ENCODE data around the gene STYX. TPM values are rescaled to one million over a fixed set of nuclear protein-coding genes. Genes with fewer than 3 reads are reported as not detected.

STYX gene
- total RNA-seq, 1 experiment from 2014 or later: 16.3 TPM

GRCh38 chr14:52729585-52729924 lies 411 bp upstream of the STYX start:
- Histone ChIP-seq H3K4me2 (ENCODE audit: low read length) (peak overlapping the region; percentile 72), H3K79me2 (ENCODE audit: insufficient read depth, low read length) (peaks cover 33% of the 10 kb centered on the region), H3K4me3 (replicated peaks in 1 of 2; ENCODE audit: low read depth in 1 of 2, low read length in 2 of 2) (peak overlapping the region in 1 of 2 experiments; percentile 96; a peak in 1 of 4 replicates), H2AFZ (ENCODE audit: low read depth, low read length, poor library complexity, severe bottlenecking) (no peak overlapping the region), H3K9ac (ENCODE audit: low read length) (peak overlapping the region; percentile 28; the same call in 1 of the 2 replicates), H3K9me3 (ENCODE audit: control insufficient read depth in 1 of 2, insufficient read depth in 1 of 2, low read depth in 1 of 2, low read length in 2 of 2) (no peaks in the 10 kb centered on the region), H3K9me2 (ENCODE audit: insufficient read depth) (no peaks in the 10 kb centered on the region), H3K36me3 (ENCODE audit: control insufficient read depth in 1 of 2, insufficient read depth in 2 of 2, low read length in 2 of 2) (peaks cover 20 to 28% of the 10 kb centered on the region in 2 experiments; a peak in 3 of 4 replicates), H4K20me1 (ENCODE audit: insufficient read depth) (peaks cover 11% of the 10 kb centered on the region; the same call in 1 of the 2 replicates), H3K27ac (ENCODE audit: low read depth, low read length) (peak overlapping the region; percentile 42; the same call in 1 of the 2 replicates), H3K4me1 (ENCODE audit: control insufficient read depth in 1 of 2, insufficient read depth in 2 of 2, low read length in 2 of 2) (peaks cover 6 to 14% of the 10 kb centered on the region in 2 experiments), H3K27me3 (ENCODE audit: insufficient read depth, low read length) (no peaks in the 10 kb centered on the region)
- CTCF ChIA-PET: interaction anchor here (0.7 to 1.1 kb wide), 2 partner anchors 12 to 232 kb away, joined by 4 read pairs; no protein-coding TSS in a partner anchor
- RAD21 ChIA-PET (ENCODE audit: low non-redundant PET in 1 of 2, low total read pairs in 2 of 2, uncharacterized antibody in 2 of 2, unreplicated experiment in 2 of 2): interaction anchor here in 1 of 2 experiments (0.7 kb wide), 1 partner anchor 177 kb away, joined by 7 read pairs; the partner anchor contains the start of gene GPR137C
- intact Hi-C loops (cut with micrococcal nuclease): no loop called here
- no peak for DNase-seq (ENCODE audit: low read depth, low spot score)
- no TSS peak for BruUV-seq (replicated peaks)
- no peak for ATAC-seq
- TF ChIP-seq, protein P1, sequence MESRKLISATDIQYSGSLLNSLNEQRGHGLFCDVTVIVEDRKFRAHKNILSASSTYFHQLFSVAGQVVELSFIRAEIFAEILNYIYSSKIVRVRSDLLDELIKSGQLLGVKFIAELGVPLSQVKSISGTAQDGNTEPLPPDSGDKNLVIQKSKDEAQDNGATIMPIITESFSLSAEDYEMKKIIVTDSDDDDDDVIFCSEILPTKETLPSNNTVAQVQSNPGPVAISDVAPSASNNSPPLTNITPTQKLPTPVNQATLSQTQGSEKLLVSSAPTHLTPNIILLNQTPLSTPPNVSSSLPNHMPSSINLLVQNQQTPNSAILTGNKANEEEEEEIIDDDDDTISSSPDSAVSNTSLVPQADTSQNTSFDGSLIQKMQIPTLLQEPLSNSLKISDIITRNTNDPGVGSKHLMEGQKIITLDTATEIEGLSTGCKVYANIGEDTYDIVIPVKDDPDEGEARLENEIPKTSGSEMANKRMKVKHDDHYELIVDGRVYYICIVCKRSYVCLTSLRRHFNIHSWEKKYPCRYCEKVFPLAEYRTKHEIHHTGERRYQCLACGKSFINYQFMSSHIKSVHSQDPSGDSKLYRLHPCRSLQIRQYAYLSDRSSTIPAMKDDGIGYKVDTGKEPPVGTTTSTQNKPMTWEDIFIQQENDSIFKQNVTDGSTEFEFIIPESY (IDR thresholded peaks at IDR 0.05; ENCODE audit: extremely low read depth, insufficient replicate concordance, low read length): no peak
- TF ChIP-seq ZFX (IDR thresholded peaks at IDR 0.05): no peak
- TF ChIP-seq RAD21 (IDR thresholded peaks at IDR 0.05; ENCODE audit: low read depth): no peak
- no peak for TF ChIP-seq CBX3 (IDR thresholded peaks at IDR 0.05; ENCODE audit: low read depth)
- no peak for TF ChIP-seq JUND (IDR thresholded peaks at IDR 0.05)
- no peak for TF ChIP-seq ATF3 (IDR thresholded peaks at IDR 0.05)
- no peak for TF ChIP-seq ELF1 (IDR thresholded peaks at IDR 0.05; ENCODE audit: borderline replicate concordance, low read depth)
- TF ChIP-seq EZH2phosphoT487 (IDR thresholded peaks at IDR 0.05; ENCODE audit: borderline replicate concordance): no peak
- TF ChIP-seq ZNF274 (IDR thresholded peaks at IDR 0.05; ENCODE audit: low read depth, low read length): no peak
- TF ChIP-seq EZH2 (IDR thresholded peaks at IDR 0.05): no peak
- TF ChIP-seq CEBPB (IDR thresholded peaks at IDR 0.05; ENCODE audit: low read depth): no peak
- TF ChIP-seq POLR2A (IDR thresholded peaks at IDR 0.05; ENCODE audit: borderline replicate concordance, extremely low read depth, insufficient read depth, insufficient read length): no peak
- TF ChIP-seq POLR2AphosphoS5 (IDR thresholded peaks at IDR 0.05; ENCODE audit: low read depth, low read length): no peak
- TF ChIP-seq FOSL1 (IDR thresholded peaks at IDR 0.05; ENCODE audit: low read depth): no peak
- POLR2A ChIA-PET: interaction anchor here (0.5 to 1.1 kb wide), 3 partner anchors 12 to 25 kb away, joined by 3 read pairs; no protein-coding TSS in a partner anchor
